ENCODE data around the gene SRMS. TPM values are rescaled to one million over a fixed set of nuclear protein-coding genes. Genes with fewer than 3 reads are reported as not detected.

Gene SRMS
- total RNA-seq, 1 donor from 2014 or later: not detected

GRCh38 chr20:63507083-63507743 is 40.3 kb downstream of the SRMS start:
- no peak for DNase-seq (ENCODE audit: extremely low read depth, low read depth, low spot score)

DNA sequence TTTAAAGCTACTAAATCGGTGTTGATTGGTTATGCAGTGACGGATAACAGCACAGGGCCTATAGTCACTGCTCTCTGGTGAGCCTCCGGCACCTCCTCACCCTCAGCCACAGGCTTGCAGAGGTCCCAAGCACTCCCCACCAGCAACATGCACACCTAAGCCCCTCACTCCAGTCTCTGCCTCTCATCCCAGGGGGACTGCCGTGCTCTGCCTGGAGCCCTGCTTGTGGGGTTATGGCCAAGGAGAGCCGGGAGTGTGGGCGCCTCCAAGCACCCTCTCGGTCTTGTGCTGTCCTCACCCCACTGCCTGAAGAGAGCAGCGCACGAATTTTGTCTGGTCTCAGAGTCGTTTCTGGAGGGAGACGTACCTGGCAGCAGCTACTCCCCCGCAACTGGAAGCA is 41.8 kb downstream of the SRMS start:
- DNase-seq (ENCODE audit: extremely low read depth, low read depth, low spot score): no peak

DNA sequence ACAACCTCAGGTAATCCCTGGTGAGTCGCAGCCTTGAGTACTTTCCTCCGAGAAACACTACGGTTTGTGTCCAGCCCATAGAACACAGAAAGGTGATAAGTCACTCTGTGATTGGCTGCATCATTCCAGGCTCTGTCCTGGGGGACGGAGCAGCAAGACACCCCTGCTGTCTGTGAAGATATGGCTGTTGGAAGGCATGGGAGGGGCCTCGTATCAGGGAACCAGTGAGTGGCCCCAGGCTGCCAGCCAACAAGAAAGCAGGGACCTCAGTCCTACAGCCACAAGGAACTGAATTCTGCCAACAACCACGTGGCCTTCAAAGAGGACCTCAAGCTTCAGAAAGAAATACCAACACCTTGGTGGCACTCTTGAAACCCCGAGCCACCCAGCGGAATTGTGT is 42.3 kb downstream of the SRMS start:
- no peak for DNase-seq (ENCODE audit: extremely low read depth, low read depth, low spot score)

- DNase-seq (ENCODE audit: extremely low read depth, low read depth, low spot score): no peak
Measured at GRCh38 chr20:63504642-63505041, 42.9 kb downstream of the SRMS start.

DNA sequence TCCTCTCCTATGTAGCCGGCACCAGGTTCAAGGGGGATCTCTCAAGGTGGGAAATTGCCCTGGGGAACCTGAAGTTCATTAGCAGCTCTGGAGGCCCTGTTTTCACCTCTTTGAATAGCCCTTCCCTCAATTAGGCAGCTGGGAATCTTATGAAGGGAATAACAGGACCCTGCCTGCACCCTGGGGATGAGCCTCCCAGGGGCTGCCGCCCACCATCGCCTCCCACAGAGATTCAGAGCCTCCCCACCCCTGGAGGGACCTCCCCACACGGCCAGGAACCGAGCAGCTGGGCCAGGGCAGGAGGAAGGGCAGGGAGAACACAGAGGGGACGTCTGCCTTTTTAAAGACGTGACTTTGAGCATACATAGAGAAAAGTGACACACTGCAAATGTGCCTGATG is 44.0 kb downstream of the SRMS start:
- no peak for DNase-seq (ENCODE audit: extremely low read depth, low read depth, low spot score)

- DNase-seq (ENCODE audit: extremely low read depth, low read depth, low spot score): no peak
Measured at GRCh38 chr20:63502671-63503172, 44.8 kb downstream of the SRMS start.

- DNase-seq (ENCODE audit: extremely low read depth, low read depth, low spot score): no peak
Measured at GRCh38 chr20:63501818-63502670, 45.5 kb downstream of the SRMS start.

GRCh38 chr20:63500902-63501817 is 46.4 kb downstream of the SRMS start:
- no peak for DNase-seq (ENCODE audit: extremely low read depth, low read depth, low spot score)

DNA sequence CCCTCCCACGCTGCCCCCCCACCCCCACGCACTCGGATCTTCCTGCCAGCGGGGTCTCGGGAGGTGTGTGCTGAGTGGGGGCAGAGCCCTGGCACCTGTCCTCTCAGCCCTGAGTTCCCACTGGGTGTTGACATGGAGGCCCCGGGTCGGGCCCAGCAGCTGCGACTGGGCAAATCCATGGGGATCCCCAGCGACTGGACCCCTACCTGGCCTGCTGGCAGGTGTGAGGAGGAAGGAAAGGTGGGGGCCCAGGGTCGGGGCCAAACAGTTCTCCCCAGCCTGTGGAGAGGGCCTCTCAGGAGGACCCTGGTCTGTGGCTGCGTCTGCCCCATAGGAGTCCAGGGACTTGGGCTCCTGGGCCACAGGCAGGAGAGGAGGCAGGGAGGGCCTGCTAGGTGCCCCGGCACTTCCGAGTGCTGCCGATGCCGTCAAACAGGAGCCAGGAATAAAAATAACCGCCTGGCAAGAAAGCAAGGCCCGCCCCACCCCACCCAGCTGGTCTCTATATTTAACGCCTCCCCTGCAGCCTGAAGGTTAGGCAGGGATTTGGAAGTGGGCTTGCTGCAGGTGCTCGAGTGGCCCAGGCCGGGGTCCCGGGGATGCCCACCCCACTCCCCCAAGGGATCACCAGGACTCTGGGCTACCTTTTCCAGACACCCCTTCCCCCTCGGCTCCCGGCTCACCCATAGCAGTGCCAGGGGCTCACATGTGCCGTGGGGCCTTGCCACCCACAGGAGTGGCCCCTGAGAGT is 47.2 kb downstream of the SRMS start:
- DNase-seq (ENCODE audit: extremely low read depth, low read depth, low spot score): no peak

DNA sequence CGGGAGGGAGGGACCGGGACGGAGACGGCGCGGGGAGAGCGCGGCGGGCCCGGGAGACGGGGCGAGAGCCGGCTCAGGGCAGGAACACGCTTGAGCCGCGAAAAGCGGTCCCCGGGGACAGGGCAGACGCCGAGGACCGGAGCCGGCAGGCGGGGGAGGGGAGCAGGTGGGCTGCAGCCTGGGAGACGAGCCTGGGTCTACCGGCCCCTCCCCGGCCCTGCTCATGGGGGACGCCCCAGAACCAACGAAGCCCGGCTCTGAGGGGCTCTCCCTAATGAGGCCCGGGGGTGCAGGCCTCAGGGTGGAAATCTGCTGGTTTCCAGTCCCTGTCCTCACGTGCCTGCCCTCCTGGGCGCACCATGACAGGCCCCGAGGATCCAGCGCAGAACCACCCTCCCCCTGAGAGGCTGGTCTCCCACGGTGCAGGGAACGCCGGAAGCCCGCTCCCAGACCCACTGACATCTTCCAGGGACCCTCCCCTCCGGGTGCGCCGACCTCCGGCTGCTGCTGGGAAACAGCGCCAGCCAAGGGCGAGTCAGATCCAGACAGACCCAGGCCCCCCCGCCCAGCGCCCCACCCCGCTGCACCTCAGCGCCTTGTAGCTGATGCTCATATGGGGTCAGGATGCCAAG is 48.1 kb downstream of the SRMS start:
- DNase-seq (ENCODE audit: extremely low read depth, low read depth, low spot score): no peak

DNA sequence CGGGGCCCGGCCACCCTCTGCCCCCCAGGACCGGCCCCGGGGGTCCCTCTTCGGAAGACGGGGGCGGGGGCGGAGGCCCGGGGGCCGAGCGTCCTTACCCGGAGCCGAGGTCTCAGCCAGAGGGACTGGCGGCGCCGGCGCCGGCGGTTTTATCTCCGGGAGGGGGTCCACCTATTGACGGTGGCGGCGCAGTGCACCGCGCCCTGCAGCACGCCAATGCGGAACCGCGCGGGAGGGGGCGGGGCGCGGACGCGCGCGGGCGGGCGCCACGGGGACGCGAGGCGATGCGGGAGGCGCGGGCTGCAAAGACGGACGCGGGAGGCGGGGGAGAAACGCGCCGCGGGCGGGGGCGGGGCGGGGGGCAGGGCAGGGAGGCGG is 48.6 kb downstream of the SRMS start, which contains the start of gene EEF1A2:
TSS of gene EEF1A2 (minus strand) at position 124 of the 378 bp plus-strand sequence. CDS start 1,320 bp downstream, outside the sequence.
- DNase-seq (ENCODE audit: extremely low read depth, low read depth, low spot score): no peak

GRCh38 chr20:63497946-63498935 is 49.3 kb downstream of the SRMS start:
- DNase-seq (ENCODE audit: extremely low read depth, low read depth, low spot score): no peak

DNA sequence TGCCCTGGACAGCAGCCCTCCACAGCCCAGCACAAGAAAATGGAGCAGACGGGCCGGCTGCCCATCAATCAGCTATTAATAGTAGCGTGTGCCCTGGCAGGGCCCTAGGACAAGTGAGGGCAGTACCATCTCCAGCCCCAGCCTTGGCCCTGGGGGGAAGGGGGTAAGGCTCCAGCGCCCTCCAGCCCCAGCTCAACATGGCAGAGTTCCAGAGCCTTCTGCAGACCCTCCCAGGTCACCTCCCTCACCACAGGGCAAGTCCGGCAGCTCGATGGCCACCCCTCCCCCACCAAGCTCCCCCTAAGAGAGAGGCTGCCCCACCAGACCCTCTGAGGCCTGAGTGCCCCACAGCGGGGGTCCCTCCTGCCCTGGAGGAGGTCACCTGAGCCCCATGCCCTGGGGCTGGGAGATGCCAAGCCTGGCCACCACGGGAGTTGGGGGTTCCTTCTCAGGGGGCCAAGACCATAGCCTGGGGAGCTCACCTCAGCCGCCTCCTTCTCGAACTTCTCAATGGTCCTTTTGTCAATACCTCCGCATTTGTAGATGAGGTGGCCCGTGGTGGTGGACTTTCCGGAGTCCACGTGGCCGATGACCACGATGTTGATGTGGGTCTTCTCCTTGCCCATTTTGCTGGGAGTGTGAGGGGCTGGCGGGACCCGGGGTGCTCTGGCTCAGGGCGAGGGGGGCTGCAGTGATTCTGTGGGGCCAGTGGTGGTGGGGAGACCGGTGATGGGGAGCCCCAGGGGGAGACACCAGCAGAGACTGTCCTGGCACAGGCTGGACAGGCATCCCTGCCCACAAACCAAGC is 50.2 kb downstream of the SRMS start:
- DNase-seq (ENCODE audit: extremely low read depth, low read depth, low spot score): no peak

DNA sequence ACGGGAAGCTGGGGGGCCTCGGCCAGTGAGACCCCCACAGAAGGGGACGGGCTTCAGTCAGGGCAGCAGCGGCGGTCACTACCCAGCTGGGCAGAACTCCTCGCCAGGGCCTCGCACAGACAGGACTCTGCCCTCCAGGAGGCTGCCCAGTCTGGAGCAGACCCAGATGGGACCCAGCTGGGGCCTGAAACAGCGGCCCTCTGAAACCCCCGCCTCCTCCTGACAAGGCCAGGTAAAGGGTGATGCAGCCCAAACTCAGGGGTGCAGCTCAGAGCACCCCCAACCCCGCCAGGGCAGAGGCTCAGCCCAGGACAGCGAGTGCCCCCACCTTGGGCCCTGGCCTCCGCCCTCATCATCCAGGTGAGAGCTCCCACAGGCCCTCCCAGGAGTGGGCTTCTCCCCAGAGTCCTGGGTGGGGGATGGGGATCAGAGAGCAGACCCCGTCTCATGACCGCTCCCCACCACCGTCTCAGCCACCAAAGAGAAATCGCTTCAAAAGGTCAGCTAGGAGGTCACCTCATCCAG is 50.9 kb downstream of the SRMS start:
- DNase-seq (ENCODE audit: extremely low read depth, low read depth, low spot score): no peak

- no peak for DNase-seq (ENCODE audit: extremely low read depth, low read depth, low spot score)
Measured at GRCh38 chr20:63495741-63496595, 51.6 kb downstream of the SRMS start.

DNA sequence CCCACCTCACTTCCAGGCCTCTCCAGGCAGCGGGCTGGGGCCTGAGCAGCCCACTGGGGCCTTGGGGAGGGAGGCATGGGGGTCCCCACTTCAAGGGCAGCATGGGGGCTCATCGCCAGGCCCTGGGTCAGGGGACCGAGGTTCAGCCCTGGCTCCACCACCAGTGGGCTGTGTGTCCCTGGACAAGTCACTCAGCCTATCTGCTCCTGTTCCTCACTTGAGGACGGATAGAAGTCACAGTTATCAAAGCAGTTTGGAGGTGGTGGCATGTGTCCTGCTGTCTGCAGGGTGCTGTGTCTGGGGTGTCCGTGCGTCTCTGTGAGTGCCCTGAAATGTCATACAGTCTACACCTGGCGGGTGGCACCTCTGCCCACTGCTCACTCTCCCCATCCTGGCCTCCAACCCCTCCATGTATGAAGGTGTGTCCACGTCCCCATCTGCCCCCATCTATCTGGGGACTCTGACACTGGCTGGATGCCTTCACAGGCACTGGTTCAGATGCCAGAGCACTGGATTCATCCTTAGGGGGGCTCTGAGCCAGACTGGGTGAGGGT is 52.3 kb downstream of the SRMS start:
- no peak for DNase-seq (ENCODE audit: extremely low read depth, low read depth, low spot score)

Data from glomerular endothelial cell (primary cell).